Lower leg skin (tissue), 4 donors: ENCODE results near the gene GABRG3. TPM values are rescaled to one million over a fixed set of nuclear protein-coding genes. Genes with fewer than 3 reads are reported as not detected.

Experiments
- DNase-seq, 2 donors: peaks; one replicate each; pipeline ENCODE4 v3.0.0-alpha.2; 2019; ENCODE audit warnings: low spot score in 2 of 2
- H3K4me3 ChIP-seq: fragments of 200-600 bp; sonication (generic); 2 replicates; pipeline ENCODE4 v1.5.1; 2017; ENCODE audit warnings: mild to moderate bottlenecking, low read depth; ENCODE audit not compliant: poor library complexity, severe bottlenecking
- CTCF ChIP-seq, 3 donors: fragments of 450-650 bp; IDR thresholded peaks; one replicate each; pipeline ENCODE4 v1.5.1; 2016; ENCODE audit warnings: antibody characterized with exemption in 3 of 3, mild to moderate bottlenecking in 3 of 3, moderate library complexity in 2 of 3
- POLR2A ChIP-seq, 2 donors: fragments of 450-650 bp; IDR thresholded peaks; one replicate each; pipeline ENCODE4 v1.6.1; 2016 to 2017; ENCODE audit warnings: antibody characterized with exemption in 2 of 2, mild to moderate bottlenecking in 1 of 2, moderate library complexity in 1 of 2
- WGBS, 2 donors: methylation state at CpG; one replicate each; pipeline ENCODE4 v1.1.5; 2018; 5-methylcytosine and 5-hydroxymethylcytosine counted together
- intact Hi-C: fragments of 100-400 bp; cut with DNase I; formaldehyde crosslinking; loops from one replicate; pipeline ENCODE4 v1.15.0; 2023; ENCODE audit warnings: low total_unique reads
- total RNA-seq, 4 donors: library from RNA; depleted of rRNA; stranded (reverse); fragments of >200 nt; gene quantifications; one replicate each; pipeline ENCODE4 v1.1.0, GENCODE V29; 2016

The GABRG3 gene
- total RNA-seq, 4 donors from 2014 or later = 0.12 to 0.49 (median 0.25) TPM

DNA sequence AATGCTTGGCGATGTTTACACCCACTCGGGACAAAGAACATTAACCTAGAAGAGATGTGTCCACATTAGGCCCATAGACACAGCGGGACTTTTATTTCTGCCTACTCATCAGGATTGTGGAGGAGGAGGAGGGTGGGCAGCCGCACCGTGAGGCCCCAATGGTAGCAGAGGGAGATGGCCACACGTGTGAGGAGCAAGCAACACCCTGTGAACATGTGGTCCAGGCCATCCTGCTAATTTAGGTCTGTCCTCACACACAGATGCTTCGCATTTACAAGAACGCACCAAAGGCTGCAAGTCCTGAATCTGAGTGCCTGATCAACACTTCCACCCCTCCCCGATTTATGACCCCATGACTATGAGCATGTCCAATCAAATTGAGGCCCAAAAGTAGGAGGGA, 560.0 kb downstream of the GABRG3 start:
- TF ChIP-seq POLR2A (IDR thresholded peaks at IDR 0.05) (no peak), CTCF (IDR thresholded peaks at IDR 0.05) (no peak)
- WGBS, 2 donors = 79 to 88% methylated on average over 9 of the region's 9 CpGs
- DNase-seq = no peak
- no peak overlapping the region for H3K4me3 ChIP-seq
- intact Hi-C loops = no loop called here

DNA sequence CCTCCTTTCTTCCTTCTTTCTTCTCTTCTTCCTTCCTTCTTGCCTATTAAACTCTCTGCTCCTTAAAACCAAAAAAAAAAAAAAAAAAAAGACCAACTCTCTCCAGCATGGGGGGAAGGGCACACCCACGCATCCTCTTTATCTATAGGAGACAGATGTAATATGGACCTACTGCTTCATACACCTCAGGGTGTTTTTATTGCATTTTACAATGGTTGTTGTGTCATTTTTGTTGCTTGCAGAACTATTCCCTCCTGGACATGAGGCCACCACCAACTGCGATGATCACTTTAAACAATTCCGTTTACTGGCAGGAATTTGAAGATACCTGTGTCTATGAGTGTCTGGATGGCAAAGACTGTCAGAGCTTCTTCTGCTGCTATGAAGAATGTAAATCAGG, 561.4 kb downstream of the GABRG3 start:
- 91 to 92% methylated on average over 3 of the region's 3 CpGs for WGBS, 2 donors
- intact Hi-C loops = no loop called here
- no peak for DNase-seq
- H3K4me3 ChIP-seq = no peak overlapping the region
- TF ChIP-seq CTCF (IDR thresholded peaks at IDR 0.05) = no peak
- TF ChIP-seq POLR2A (IDR thresholded peaks at IDR 0.05) = no peak

DNA sequence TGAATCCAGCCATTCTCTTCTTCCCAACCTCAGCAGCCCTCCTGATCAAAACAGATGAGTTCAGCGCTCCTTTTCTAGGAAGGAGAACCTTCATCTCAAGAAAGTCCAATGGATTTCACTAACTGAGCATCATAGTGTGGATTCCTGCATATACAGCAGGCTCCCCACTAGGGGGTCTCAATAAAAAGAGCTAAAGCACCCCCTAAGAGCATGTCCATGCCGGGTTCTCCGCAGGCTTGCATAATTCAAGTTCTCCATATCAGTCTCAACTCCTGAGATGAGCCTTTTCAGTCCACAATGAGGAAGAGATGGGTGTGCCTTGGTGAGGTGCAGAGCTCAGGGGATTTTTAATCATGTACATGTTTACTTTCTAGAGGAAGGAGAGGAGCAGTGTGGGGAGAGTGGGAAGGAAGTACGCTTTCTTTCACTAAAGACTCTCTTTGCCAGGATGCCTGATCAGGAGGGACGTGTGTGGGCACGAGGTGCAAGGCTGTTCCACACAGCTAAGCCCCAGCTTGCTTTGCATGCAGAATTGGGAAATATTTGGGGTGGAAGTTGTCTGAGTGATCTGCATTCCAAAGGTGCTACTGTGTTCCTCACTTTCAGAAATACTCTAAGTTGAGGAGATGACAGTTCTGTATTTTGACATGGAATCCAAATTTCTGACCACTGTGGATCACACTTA, 564.6 kb downstream of the GABRG3 start:
- DNase-seq = no peak
- TF ChIP-seq POLR2A (IDR thresholded peaks at IDR 0.05) (no peak), CTCF (IDR thresholded peaks at IDR 0.05) (no peak)
- no peak overlapping the region for H3K4me3 ChIP-seq
- WGBS, 2 donors = 52 to 55% methylated on average over 6 of the region's 6 CpGs
- intact Hi-C loops = no loop called here

DNA sequence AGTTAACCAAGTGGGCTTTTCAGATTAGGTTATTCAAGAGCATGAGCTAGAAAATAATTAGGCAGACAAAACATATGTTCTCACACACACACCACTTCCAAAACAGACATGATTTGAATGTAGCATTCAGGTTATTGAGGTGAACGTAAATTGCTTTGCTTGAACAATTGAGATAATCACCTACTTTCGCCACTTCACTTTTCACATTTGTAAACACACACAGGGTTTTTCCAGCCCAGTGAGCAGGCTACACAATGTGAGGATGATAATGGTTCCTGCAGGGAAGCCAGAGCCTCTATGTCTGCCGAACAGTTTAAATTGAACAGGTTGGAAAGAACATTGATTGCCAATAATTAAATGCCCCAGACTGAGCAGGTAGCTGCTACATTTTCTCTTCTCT, 567.3 kb downstream of the GABRG3 start:
- intact Hi-C loops = no loop called here
- no peak for DNase-seq
- WGBS, 2 donors = 80 to 83% methylated on average over 3 of the region's 3 CpGs
- no peak overlapping the region for H3K4me3 ChIP-seq
- TF ChIP-seq POLR2A (IDR thresholded peaks at IDR 0.05) (no peak), CTCF (IDR thresholded peaks at IDR 0.05) (no peak)

DNA sequence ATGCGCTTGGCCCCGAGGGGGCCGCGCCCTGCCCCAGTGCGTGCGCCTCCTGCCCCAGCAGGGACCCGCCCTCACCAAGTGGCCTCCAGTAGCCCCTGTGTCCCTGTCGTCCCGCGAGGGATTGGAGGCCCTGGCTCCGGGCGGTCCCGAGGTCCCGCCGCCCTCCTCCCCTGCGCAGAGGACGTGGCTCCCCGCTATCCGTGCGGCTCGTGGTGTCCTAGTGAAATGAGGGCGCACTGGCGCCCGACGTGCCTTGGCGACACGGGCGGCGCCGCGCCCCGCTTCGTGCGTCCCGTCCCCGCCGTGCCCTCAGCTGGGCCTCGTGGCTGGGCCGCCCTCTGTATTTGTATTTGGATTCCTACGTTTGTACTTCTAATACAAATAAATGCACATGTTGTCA, 570.6 kb downstream of the GABRG3 start:
- H3K4me3 ChIP-seq = no peak overlapping the region
- TF ChIP-seq CTCF (IDR thresholded peaks at IDR 0.05) (no peak), POLR2A (IDR thresholded peaks at IDR 0.05) (no peak)
- 97 to 98% methylated on average over 40 of the region's 40 CpGs for WGBS, 2 donors
- DNase-seq = no peak
- intact Hi-C loops = no loop called here
